ENCODE results near the gene HLA-DPA1.

Gene HLA-DPA1

DNA sequence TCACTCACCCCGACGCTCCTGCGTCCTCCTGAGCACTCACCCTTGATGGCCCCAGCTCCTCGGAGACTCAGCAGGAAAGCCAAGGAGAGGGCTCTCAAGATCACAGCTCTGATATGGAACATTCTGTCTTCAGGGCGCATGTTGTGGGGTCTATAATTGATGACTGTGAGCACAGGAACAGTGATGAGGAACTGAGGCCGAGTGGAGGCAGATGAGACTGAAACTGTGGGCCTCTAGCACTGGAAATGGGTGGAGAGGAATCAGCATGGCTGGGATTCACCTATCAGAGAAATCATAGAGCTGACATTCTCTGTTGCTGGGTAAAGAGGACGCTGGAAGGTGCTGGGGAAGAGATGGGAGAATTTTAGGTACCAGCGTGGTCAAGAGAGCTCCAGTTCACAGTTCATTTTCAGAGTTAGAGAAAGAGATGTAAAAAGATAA lies at the start of gene HLA-DPA1:
Gene HLA-DPA1 (minus strand): TSS at position 219 of the 441 bp plus-strand sequence.
- Histone ChIP-seq H3K27me3 (ENCODE audit: low read depth) (peaks cover 45% of the 10 kb centered on the region), H3K4me3 (no peak within 1 kb of the TSS), H3K9me3 (no peaks in the 10 kb centered on the region), H3K4me1 (no peaks in the 10 kb centered on the region), H3K36me3 (replicated peaks) (no peaks in the 10 kb centered on the region)
- in situ Hi-C loops (cut with MboI; ENCODE audit: low sequenced_read_pairs): no loop called here
- DNase-seq (ENCODE audit: low spot score in 2 of 2): no peak

DNA sequence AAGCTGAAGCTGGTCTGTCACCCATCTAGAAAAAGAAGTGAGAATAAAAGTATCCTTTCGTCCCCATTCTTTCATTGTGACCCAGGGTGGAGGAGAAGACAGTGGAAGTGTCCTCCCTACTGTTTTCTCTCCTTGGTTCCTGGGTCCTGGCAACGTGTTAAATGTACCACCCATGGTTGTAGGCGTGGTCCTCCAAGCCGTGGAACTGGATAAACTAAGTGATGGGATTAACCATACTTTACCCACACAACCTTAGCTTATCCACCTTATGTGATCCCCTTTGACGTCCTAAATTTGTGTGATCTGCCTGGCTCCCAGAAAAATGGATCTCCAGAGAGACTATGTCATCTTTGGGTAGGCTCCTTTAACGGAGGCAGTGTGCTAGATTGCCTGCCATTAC lies 49.7 kb upstream of the HLA-DPA1 start:
- H3K4me1 ChIP-seq: peaks cover 5% of the 10 kb centered on the region
- H3K9me3 ChIP-seq: peaks cover 4% of the 10 kb centered on the region; the same call in 1 of the 2 replicates
- H3K27me3 ChIP-seq (ENCODE audit: low read depth): peaks cover 21% of the 10 kb centered on the region
- in situ Hi-C loops (cut with MboI; ENCODE audit: low sequenced_read_pairs): loop anchor here (5.0 kb wide), 1 partner anchor 124 kb away; no protein-coding TSS in a partner anchor
- DNase-seq (ENCODE audit: low spot score in 2 of 2): no peak
- no peak overlapping the region for H3K4me3 ChIP-seq
- H3K36me3 ChIP-seq (replicated peaks): no peaks in the 10 kb centered on the region

DNA sequence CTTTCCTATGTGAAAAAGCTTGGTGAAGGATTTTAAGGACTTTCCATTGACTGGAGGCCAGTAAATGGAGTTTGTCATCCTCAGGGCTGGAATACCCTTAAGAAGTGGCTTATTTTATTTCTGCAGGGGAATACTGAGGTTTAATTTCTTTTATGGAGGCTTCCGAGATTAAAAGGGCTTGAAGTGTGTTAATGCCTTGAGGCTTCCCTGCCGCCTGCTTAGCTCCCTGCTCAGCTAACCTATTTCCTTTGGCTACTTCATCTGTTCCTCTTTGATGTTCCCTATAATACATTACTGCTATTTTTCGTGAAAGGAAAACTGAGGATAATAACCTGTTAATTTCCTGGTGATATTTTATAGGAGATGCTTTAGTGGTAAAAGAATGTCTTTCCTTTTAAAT lies 46.6 kb upstream of the HLA-DPA1 start:
- H3K27me3 ChIP-seq (ENCODE audit: low read depth): peaks cover 31% of the 10 kb centered on the region
- no peaks in the 10 kb centered on the region for H3K36me3 ChIP-seq (replicated peaks)
- no peak overlapping the region for H3K4me3 ChIP-seq
- peaks cover 3% of the 10 kb centered on the region for H3K4me1 ChIP-seq
- H3K9me3 ChIP-seq: peaks cover 4% of the 10 kb centered on the region; the same call in 1 of the 2 replicates
- in situ Hi-C loops (cut with MboI; ENCODE audit: low sequenced_read_pairs): loop anchor here (5.0 kb wide), 1 partner anchor 127 kb away; no protein-coding TSS in a partner anchor
- no peak for DNase-seq (ENCODE audit: low spot score in 2 of 2)

DNA sequence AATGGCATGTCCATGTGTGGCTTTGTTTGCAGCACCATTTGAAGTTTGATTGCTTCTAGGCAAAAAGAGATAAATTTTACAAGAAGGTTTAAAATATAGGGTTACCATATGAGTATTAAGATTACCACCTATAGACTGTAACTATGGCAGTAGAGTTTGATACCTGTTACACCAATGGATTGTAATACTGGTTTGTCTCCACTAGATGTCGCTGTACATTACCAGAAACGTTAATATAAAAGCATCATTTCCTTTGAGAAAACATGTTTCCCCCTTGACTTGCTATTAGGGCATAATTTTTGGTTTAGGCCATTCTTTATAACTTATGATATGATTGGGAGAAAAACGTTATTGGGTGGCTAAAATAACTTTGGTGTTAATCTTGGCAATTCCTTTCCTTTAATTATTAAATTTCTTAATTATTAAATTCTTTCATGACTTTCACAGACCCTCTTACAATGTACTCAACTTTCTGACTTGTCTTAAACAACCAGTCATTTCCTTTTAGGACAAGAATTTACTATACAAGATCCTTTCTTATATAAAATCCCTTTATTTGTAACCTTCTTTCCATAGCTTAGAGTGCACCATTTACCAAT lies 45.2 kb upstream of the HLA-DPA1 start:
- in situ Hi-C loops (cut with MboI; ENCODE audit: low sequenced_read_pairs): no loop called here
- Histone ChIP-seq H3K9me3 (no peaks in the 10 kb centered on the region), H3K4me3 (no peak overlapping the region), H3K36me3 (replicated peaks) (no peaks in the 10 kb centered on the region), H3K4me1 (no peaks in the 10 kb centered on the region), H3K27me3 (ENCODE audit: low read depth) (peaks cover 35% of the 10 kb centered on the region)
- peak; percentile 32 to 54 for DNase-seq (ENCODE audit: low spot score in 2 of 2)

DNA sequence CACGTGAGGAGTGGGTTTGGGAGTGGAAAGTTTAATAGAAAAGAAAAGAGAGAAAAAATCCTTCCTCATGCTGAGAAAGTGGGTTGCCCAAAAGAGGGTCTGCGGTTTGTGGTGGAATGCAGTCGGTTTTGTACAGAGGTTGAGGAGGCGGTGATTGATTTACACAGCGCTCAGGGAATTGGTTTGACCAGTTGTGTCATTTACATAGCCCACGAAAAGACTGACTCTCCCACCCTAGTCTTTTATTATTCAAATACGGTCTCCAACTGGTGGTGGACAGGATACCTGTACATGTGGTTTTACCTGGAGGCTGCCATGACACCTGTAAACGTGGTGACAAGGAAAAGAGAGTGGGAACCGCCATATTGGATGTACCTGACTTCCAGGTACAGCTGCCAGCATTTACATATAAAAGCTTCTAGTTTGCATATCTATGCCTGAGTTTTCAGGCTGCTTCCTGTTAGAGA lies 44.4 kb upstream of the HLA-DPA1 start:
- H3K9me3 ChIP-seq: no peaks in the 10 kb centered on the region
- H3K27me3 ChIP-seq (ENCODE audit: low read depth): peaks cover 39% of the 10 kb centered on the region
- H3K4me3 ChIP-seq: no peak overlapping the region
- in situ Hi-C loops (cut with MboI; ENCODE audit: low sequenced_read_pairs): no loop called here
- H3K4me1 ChIP-seq: no peaks in the 10 kb centered on the region
- no peak for DNase-seq (ENCODE audit: low spot score in 2 of 2)
- no peaks in the 10 kb centered on the region for H3K36me3 ChIP-seq (replicated peaks)

DNA sequence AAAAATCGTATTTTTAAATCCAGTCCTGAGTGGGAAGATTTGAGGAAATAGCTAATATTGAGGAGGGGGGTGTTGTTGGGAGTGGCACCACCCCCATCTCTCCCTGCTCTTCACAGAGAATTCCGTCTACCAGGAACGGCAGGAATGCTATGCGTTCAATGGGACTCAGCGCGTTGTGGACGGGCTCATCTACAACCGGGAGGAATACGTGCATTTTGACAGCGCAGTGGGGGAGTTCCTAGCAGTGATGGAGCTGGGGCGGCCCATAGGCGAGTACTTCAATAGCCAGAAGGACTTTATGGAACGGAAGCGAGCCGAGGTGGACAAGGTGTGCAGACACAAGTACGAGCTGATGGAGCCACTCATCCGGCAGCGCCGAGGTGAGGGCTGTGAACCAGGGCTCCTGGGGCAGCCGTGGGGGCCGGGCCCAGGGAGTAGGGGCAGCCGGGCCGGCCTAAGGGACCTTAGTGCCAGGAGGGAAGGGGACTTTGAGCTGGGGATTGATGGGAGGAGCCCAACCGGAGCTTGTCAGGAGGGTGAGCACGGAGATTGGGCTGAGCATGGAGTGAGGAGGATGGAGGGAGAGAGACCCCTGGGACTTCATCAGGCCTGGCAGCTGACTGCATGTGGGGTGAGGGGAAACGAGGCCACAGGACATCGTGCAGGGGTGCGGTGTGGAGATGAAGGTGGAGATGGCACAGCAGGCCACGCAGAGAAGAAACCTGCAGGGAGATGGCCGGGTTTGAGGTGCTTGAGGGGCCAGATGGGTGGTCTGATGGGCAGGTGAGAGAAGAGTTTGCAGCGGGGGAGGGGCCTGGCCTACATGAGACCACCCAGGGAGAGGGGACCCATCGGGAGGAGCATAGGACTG lies 43.6 kb upstream of the HLA-DPA1 start:
- Histone ChIP-seq H3K27me3 (ENCODE audit: low read depth) (peaks cover 39% of the 10 kb centered on the region), H3K9me3 (no peaks in the 10 kb centered on the region), H3K4me3 (no peak overlapping the region), H3K4me1 (no peaks in the 10 kb centered on the region), H3K36me3 (replicated peaks) (no peaks in the 10 kb centered on the region)
- in situ Hi-C loops (cut with MboI; ENCODE audit: low sequenced_read_pairs): no loop called here
- no peak for DNase-seq (ENCODE audit: low spot score in 2 of 2)

DNA sequence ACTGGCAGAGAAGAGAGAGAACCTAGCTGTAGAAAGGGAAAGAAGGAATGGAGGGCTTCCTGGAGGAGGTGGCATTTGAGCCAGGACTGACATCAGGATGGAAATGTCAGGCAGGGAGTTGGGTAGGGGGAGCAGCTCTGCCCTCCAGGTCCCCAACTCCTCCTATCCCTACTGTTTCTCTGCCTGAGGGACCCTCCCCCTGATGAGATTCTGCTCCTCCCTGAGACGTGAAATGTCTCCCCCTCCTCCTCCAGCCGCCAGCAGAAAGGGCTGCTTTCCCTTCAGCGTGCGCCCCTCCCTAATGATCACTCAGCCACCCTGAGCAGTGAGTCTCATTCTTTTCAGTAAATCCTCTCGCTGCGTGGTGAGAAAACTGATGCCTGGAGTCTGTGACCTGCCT lies 43.0 kb upstream of the HLA-DPA1 start:
- no peaks in the 10 kb centered on the region for H3K36me3 ChIP-seq (replicated peaks)
- H3K4me1 ChIP-seq: no peaks in the 10 kb centered on the region
- H3K27me3 ChIP-seq (ENCODE audit: low read depth): peaks cover 38% of the 10 kb centered on the region
- in situ Hi-C loops (cut with MboI; ENCODE audit: low sequenced_read_pairs): no loop called here
- no peak for DNase-seq (ENCODE audit: low spot score in 2 of 2)
- no peak overlapping the region for H3K4me3 ChIP-seq
- H3K9me3 ChIP-seq: no peaks in the 10 kb centered on the region

DNA sequence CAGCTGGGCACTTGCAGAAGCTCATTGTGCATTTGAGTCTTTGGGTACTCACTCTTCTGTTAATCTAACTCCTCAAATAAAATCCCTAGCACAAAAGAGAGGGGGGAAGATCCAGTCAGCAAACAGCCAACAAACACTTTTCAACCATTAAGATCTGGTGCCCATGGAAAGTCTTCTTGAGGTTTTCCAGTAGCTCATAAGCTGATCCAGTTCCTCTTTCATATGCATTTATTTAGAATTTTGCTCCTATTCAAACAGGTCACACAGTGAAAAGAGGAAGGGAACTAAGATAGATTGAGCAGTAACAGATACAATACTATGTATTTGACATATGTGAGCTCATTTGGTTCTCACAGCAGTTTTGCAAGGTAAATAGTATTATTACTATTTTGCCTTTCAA lies 41.0 kb upstream of the HLA-DPA1 start:
- H3K4me1 ChIP-seq: no peaks in the 10 kb centered on the region
- DNase-seq (ENCODE audit: low spot score in 2 of 2): no peak
- peaks cover 31% of the 10 kb centered on the region for H3K27me3 ChIP-seq (ENCODE audit: low read depth)
- no peaks in the 10 kb centered on the region for H3K36me3 ChIP-seq (replicated peaks)
- H3K9me3 ChIP-seq: no peaks in the 10 kb centered on the region
- in situ Hi-C loops (cut with MboI; ENCODE audit: low sequenced_read_pairs): no loop called here
- H3K4me3 ChIP-seq: no peak overlapping the region

DNA sequence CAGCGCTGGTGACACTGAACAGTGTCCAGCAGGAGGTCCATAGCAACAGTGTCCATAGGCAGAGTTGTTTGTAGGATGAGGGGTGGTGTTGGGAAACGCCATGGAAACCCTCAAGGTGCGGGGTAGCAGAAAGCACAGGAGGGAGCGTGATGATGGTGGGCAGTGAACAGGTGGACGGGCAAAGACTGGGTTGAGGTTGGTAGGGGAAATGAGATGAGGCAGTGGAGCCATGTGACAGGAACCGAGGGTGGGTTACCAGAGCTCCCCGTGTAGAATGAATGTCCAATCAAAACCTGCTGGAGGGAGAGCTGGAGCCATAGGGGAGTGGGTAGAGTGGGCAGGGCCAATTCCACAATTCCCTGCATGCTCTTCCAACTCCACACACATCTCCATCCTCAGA lies 40.3 kb upstream of the HLA-DPA1 start:
- in situ Hi-C loops (cut with MboI; ENCODE audit: low sequenced_read_pairs): no loop called here
- Histone ChIP-seq H3K27me3 (ENCODE audit: low read depth) (peaks cover 29% of the 10 kb centered on the region), H3K9me3 (no peaks in the 10 kb centered on the region), H3K4me1 (no peaks in the 10 kb centered on the region), H3K36me3 (replicated peaks) (no peaks in the 10 kb centered on the region), H3K4me3 (no peak overlapping the region)
- no peak for DNase-seq (ENCODE audit: low spot score in 2 of 2)

DNA sequence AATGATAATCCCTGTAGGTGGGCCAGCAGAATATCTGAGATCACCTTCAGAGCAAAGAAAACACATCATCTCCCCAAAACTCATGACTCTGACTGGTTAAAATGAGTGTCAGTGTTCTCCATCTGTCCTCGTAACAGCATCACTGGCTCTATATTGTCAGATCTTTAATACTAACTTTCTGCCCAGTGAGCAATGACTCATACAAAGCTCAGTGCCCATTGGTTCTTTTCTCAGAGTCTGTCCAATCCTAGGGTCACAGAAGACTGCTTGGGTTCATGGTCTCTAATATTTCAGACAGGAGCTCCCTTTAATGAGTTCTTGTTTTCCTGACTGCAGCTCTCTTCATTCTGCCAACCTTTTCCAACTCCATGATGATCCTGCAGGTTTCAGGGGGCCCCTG lies 38.7 kb upstream of the HLA-DPA1 start:
- Histone ChIP-seq H3K27me3 (ENCODE audit: low read depth) (peaks cover 28% of the 10 kb centered on the region), H3K4me3 (no peak overlapping the region), H3K9me3 (no peaks in the 10 kb centered on the region), H3K36me3 (replicated peaks) (no peaks in the 10 kb centered on the region), H3K4me1 (no peaks in the 10 kb centered on the region)
- DNase-seq (ENCODE audit: low spot score in 2 of 2): no peak
- in situ Hi-C loops (cut with MboI; ENCODE audit: low sequenced_read_pairs): no loop called here

DNA sequence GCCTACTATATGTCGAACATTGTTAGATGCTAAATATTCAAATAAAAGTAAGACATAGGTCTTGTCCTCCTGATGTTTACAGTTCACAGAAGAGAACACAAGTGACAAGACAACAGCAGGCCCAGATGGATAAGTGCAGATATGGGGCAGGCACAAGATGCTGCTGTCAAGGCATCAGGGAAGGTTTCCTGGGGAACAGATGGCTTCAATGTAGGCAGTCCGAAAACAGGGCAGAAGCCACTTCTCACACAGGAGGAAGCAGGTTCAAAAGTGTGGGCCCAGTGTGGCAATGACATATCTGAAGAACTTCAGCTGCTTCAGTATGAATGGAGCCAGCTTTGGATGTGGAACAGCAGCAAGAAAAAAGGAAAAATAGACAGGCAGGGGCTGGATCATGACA lies 34.9 kb upstream of the HLA-DPA1 start:
- Histone ChIP-seq H3K36me3 (replicated peaks) (no peaks in the 10 kb centered on the region), H3K4me3 (no peak overlapping the region), H3K9me3 (no peaks in the 10 kb centered on the region), H3K27me3 (ENCODE audit: low read depth) (peaks cover 24% of the 10 kb centered on the region), H3K4me1 (no peaks in the 10 kb centered on the region)
- no peak for DNase-seq (ENCODE audit: low spot score in 2 of 2)
- in situ Hi-C loops (cut with MboI; ENCODE audit: low sequenced_read_pairs): no loop called here

DNA sequence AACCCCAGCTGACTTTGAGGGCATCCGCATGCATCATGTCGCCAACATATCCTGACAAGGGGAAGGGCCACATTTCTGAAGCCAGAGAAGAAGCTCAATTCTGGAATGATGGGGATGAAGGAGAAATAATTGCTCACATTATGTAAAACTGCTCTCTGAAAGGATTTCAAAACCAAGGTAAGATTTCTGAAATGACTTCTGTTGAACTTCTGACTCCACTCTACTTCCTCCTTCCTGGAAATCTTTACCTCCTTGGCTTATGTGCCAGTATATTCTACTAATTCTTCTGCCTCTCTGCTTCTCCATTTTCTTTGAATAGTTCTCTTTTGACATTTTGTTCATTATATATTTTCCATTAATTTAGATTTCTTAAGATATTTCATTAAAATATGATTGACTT lies 34.2 kb upstream of the HLA-DPA1 start:
- peaks cover 24% of the 10 kb centered on the region for H3K27me3 ChIP-seq (ENCODE audit: low read depth)
- no peaks in the 10 kb centered on the region for H3K4me1 ChIP-seq
- in situ Hi-C loops (cut with MboI; ENCODE audit: low sequenced_read_pairs): no loop called here
- no peaks in the 10 kb centered on the region for H3K9me3 ChIP-seq
- DNase-seq (ENCODE audit: low spot score in 2 of 2): no peak
- no peak overlapping the region for H3K4me3 ChIP-seq
- no peaks in the 10 kb centered on the region for H3K36me3 ChIP-seq (replicated peaks)

DNA sequence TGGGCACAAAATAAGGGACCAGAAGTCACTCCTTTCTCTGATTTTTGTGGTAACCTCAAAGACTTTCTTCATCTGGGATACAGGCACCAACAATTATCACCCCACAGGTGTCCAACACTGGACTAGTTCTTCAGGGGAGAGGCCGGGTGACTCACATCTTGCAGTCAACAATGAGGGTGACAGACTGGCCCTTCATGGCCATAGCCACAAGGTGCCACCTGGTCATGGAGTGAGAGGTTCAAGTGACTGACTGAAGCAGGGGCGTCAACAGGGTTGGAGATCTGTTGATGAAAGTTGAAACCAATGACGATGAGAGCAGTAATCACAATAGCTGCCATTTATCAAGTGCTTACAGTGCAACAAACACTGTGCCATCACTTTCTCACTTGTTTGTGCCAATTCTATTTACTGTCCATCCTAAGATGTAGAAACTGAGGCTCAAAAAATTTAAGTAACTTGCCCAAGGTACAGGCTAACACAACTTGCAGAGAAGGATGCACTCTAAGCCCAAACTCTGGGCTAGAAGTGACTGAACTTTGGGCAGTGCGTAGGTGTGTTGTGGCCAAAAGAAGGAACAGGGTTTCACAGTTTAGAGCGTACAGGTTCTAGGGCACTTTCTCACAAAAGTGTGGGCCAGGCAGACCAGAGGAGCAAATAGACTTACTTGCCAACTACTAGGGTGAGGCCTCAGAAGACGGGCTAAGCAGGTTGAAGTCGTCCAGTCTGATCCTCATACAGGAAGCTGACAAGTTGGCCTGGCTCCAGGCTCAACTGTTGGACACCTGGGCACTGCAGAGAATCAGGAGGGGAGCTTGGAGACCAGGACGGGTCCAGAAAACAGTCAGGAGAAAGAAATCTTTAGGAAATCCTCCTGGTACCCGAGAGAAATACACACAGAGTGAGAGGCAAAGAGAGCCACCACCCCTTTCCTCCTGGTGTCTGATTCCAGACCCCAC lies 32.7 kb upstream of the HLA-DPA1 start:
- DNase-seq (ENCODE audit: low spot score in 2 of 2): no peak
- no peaks in the 10 kb centered on the region for H3K4me1 ChIP-seq
- in situ Hi-C loops (cut with MboI; ENCODE audit: low sequenced_read_pairs): no loop called here
- peaks cover 5% of the 10 kb centered on the region; the same call in 1 of the 2 replicates for H3K9me3 ChIP-seq
- H3K36me3 ChIP-seq (replicated peaks): no peaks in the 10 kb centered on the region
- H3K4me3 ChIP-seq: no peak overlapping the region
- H3K27me3 ChIP-seq (ENCODE audit: low read depth): peaks cover 24% of the 10 kb centered on the region
